Measurements from ENCODE around the gene SMURF2. TPM values are rescaled to one million over a fixed set of nuclear protein-coding genes. Genes with fewer than 3 reads are reported as not detected.

The SMURF2 gene
- total RNA-seq, 1 experiment from 2014 or later, result 76.6 TPM

DNA sequence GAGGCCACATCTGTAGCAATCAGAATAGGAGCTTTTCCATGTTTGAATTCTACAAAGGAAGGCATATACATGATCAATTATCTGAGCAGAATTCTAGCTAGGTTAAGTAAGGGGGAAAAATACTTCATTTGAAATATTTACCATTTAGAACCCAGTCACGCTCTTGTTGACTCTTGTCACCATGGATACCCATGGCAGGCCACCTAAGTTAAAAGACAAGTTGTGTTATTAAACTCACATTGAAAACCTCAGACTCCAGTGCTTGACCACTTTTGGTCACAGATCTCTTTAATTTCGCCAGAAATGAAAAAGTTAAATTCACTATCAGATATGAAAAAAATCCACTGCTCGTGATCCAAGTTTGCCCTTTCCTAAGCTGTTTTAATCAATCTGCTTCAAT, 160.1 kb downstream of the SMURF2 start:
- Histone ChIP-seq H3K4me2 (ENCODE audit: low read length) (peak overlapping the region; percentile 86; the same call in 1 of the 2 replicates), H3K79me2 (ENCODE audit: low read length) (peaks cover 66% of the 10 kb centered on the region), H4K20me1 (ENCODE audit: low read length) (peaks cover 73% of the 10 kb centered on the region), H3K4me3 (ENCODE audit: low read length) (0 out of 2 replicates have a peak overlapping the region, but pooled peaks have one; percentile 86), H3K9me3 (ENCODE audit: low read length) (no peaks in the 10 kb centered on the region), H3K9ac (ENCODE audit: low read length) (no peak overlapping the region), H3K4me1 (ENCODE audit: insufficient read depth, low read length) (peaks cover 75% of the 10 kb centered on the region), H3K9me2 (replicated peaks; ENCODE audit: low read length) (no peaks in the 10 kb centered on the region), H2AFZ (ENCODE audit: low read length) (no peak overlapping the region), H3K27me3 (ENCODE audit: low read length) (no peaks in the 10 kb centered on the region), H3F3A (ENCODE audit: low read length, unreplicated experiment) (peaks cover 62% of the 10 kb centered on the region), H3K27ac (ENCODE audit: low read length) (no peak overlapping the region), H3K36me3 (ENCODE audit: low read depth, low read length) (peaks cover 79% of the 10 kb centered on the region)
- DNase-seq (no peak), ATAC-seq (no peak)
- CTCF ChIA-PET, result no interaction called here
- BruUV-seq (replicated peaks), result no TSS peak
- POLR2A ChIA-PET (ENCODE audit: unreplicated experiment), result no interaction called here
- TF ChIP-seq EZH2 (IDR thresholded peaks at IDR 0.05; ENCODE audit: low read length, unreplicated experiment), result no peak
- TF ChIP-seq EZH2phosphoT487 (IDR thresholded peaks at IDR 0.05; ENCODE audit: borderline replicate concordance, low read length), result no peak
- TF ChIP-seq, protein P1, sequence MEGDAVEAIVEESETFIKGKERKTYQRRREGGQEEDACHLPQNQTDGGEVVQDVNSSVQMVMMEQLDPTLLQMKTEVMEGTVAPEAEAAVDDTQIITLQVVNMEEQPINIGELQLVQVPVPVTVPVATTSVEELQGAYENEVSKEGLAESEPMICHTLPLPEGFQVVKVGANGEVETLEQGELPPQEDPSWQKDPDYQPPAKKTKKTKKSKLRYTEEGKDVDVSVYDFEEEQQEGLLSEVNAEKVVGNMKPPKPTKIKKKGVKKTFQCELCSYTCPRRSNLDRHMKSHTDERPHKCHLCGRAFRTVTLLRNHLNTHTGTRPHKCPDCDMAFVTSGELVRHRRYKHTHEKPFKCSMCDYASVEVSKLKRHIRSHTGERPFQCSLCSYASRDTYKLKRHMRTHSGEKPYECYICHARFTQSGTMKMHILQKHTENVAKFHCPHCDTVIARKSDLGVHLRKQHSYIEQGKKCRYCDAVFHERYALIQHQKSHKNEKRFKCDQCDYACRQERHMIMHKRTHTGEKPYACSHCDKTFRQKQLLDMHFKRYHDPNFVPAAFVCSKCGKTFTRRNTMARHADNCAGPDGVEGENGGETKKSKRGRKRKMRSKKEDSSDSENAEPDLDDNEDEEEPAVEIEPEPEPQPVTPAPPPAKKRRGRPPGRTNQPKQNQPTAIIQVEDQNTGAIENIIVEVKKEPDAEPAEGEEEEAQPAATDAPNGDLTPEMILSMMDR (conservative IDR thresholded peaks at IDR 0.05; ENCODE audit: low read depth, low read length), result no peak
- intact Hi-C loops (cut with micrococcal nuclease), result no loop called here

DNA sequence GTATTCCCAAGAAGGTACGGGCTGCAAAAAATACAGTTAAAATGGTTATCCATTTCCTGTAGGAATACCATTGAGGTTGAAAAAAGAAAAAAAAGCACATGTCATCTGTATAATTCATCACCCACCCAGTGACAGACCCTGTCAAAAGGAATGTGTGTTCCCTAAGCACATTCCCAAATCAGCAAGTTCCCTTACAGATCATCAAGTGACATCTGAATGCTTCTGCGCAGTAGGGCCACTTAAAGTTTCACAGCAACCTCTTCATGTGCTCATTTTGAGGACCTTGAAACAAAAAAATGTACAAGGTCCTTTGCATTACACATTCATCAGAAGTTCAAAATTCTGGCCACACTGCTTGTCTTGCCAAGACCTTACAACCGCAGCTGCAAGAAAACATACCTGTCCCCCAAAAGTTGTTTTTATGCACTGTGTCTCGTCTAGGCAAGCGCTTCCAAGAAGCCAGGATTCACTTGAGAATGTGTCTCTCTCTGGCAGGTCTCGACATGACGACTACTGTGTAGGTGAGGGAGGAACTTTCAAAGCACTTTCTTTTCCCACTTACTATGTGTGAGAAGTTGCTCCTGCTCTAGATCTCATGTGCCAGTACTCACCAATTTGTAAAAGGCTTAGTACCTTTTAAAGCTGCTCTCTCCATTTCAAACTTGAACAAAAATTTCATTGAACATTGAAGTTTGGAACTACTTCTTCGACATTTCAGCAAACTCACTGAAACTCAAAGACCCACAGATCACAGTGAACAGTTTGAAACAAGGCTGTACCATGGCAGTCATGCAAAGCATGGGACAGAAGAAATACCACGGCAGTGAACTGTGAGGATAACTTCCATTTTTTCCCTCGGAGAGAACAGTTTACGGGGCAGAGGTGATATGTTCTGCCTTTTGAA, 161.0 kb downstream of the SMURF2 start:
- POLR2A ChIA-PET (ENCODE audit: unreplicated experiment), result no interaction called here
- Histone ChIP-seq H4K20me1 (ENCODE audit: low read length) (peaks cover 73% of the 10 kb centered on the region), H3K9me3 (ENCODE audit: low read length) (no peaks in the 10 kb centered on the region), H3K4me2 (ENCODE audit: low read length) (peak overlapping the region; percentile 93; the same call in 1 of the 2 replicates), H3K4me3 (ENCODE audit: low read length) (no peak overlapping the region), H3K4me1 (ENCODE audit: insufficient read depth, low read length) (peaks cover 75% of the 10 kb centered on the region), H3K27ac (ENCODE audit: low read length) (no peak overlapping the region), H2AFZ (ENCODE audit: low read length) (no peak overlapping the region), H3K9me2 (replicated peaks; ENCODE audit: low read length) (no peaks in the 10 kb centered on the region), H3K27me3 (ENCODE audit: low read length) (no peaks in the 10 kb centered on the region), H3K9ac (ENCODE audit: low read length) (no peak overlapping the region), H3K36me3 (ENCODE audit: low read depth, low read length) (peaks cover 79% of the 10 kb centered on the region), H3K79me2 (ENCODE audit: low read length) (peaks cover 68% of the 10 kb centered on the region), H3F3A (ENCODE audit: low read length, unreplicated experiment) (peaks cover 62% of the 10 kb centered on the region)
- BruUV-seq (replicated peaks), result no TSS peak
- DNase-seq (no peak), ATAC-seq (no peak)
- TF ChIP-seq, protein P1 (conservative IDR thresholded peaks at IDR 0.05; ENCODE audit: low read depth, low read length), result no peak
- TF ChIP-seq EZH2phosphoT487 (IDR thresholded peaks at IDR 0.05; ENCODE audit: borderline replicate concordance, low read length) (no peak), EZH2 (IDR thresholded peaks at IDR 0.05; ENCODE audit: low read length, unreplicated experiment) (no peak)
- intact Hi-C loops (cut with micrococcal nuclease), result no loop called here
- CTCF ChIA-PET, result no interaction called here

DNA sequence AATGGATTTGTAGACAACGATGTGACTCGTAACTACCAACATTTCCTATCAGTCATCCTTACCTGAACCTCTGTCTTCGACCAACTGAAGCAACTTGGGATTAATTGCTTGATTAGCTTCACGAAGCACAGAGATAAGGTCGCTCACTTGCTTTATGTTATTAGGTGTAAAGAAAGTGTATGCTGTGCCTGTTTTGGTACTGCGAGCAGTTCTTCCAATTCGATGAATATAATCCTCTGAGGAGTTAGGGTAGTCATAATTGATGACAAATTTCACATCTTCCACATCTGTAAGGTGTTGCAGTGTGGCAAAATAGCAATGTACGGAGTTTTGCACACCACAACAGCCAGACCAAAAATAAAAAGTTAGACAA, 161.6 kb downstream of the SMURF2 start:
- Histone ChIP-seq H4K20me1 (ENCODE audit: low read length) (peaks cover 70% of the 10 kb centered on the region), H3K27me3 (ENCODE audit: low read length) (no peaks in the 10 kb centered on the region), H3K79me2 (ENCODE audit: low read length) (peaks cover 68% of the 10 kb centered on the region), H3K4me2 (ENCODE audit: low read length) (peak overlapping the region; percentile 93), H3K9me2 (replicated peaks; ENCODE audit: low read length) (no peaks in the 10 kb centered on the region), H3K9ac (ENCODE audit: low read length) (no peak overlapping the region), H3F3A (ENCODE audit: low read length, unreplicated experiment) (peaks cover 62% of the 10 kb centered on the region), H3K9me3 (ENCODE audit: low read length) (no peaks in the 10 kb centered on the region), H2AFZ (ENCODE audit: low read length) (no peak overlapping the region), H3K4me3 (ENCODE audit: low read length) (0 out of 2 replicates have a peak overlapping the region, but pooled peaks have one; percentile 3), H3K4me1 (ENCODE audit: insufficient read depth, low read length) (peaks cover 77% of the 10 kb centered on the region), H3K27ac (ENCODE audit: low read length) (no peak overlapping the region), H3K36me3 (ENCODE audit: low read depth, low read length) (peaks cover 76% of the 10 kb centered on the region)
- BruUV-seq (replicated peaks), result no TSS peak
- intact Hi-C loops (cut with micrococcal nuclease), result no loop called here
- ChIA-PET POLR2A (ENCODE audit: unreplicated experiment) (interaction anchor here (0.5 to 0.6 kb wide), 2 partner anchors 59 to 732 kb away, joined by 3 read pairs; no protein-coding TSS in a partner anchor), CTCF (no interaction called here)
- TF ChIP-seq EZH2phosphoT487 (IDR thresholded peaks at IDR 0.05; ENCODE audit: borderline replicate concordance, low read length) (no peak), EZH2 (IDR thresholded peaks at IDR 0.05; ENCODE audit: low read length, unreplicated experiment) (no peak)
- TF ChIP-seq, protein P1 (conservative IDR thresholded peaks at IDR 0.05; ENCODE audit: low read depth, low read length), result no peak
- DNase-seq, result no peak
- ATAC-seq, result no peak
